Fibroblast of lung (primary cell): ENCODE results near the gene DPH3. TPM values are rescaled to one million over a fixed set of nuclear protein-coding genes. Genes with fewer than 3 reads are reported as not detected.

Experiments
- DNase-seq, 2 donors: peaks; one replicate each; pipeline versions ENCODE4 v3.0.0 to v3.0.0-alpha.2; 2010; ENCODE audit warnings: low read depth in 2 of 2
- H2AFZ ChIP-seq: 2 replicates; pipeline ENCODE4 v1.5.1; 2012; ENCODE audit warnings: low read length, control low read depth, inconsistent platforms
- H3K27ac ChIP-seq: 2 replicates; pipeline ENCODE4 v1.5.1; 2011; ENCODE audit warnings: low read length, control low read depth; ENCODE audit not compliant: insufficient read depth
- H3K27me3 ChIP-seq: 2 replicates; pipeline ENCODE4 v1.5.1; 2011; ENCODE audit warnings: mild to moderate bottlenecking, low read length; ENCODE audit not compliant: control insufficient read depth, insufficient read depth
- H3K36me3 ChIP-seq: 2 replicates; pipeline ENCODE4 v1.5.1; 2011; ENCODE audit warnings: low read length; ENCODE audit not compliant: control insufficient read depth, insufficient read depth
- H3K4me1 ChIP-seq: 2 replicates; pipeline ENCODE4 v1.5.1; 2011; ENCODE audit warnings: low read length; ENCODE audit not compliant: control insufficient read depth, insufficient read depth; ENCODE audit errors: extremely low read depth
- H3K4me2 ChIP-seq: 2 replicates; pipeline ENCODE4 v1.5.1; 2011; ENCODE audit warnings: low read length, control low read depth; ENCODE audit not compliant: insufficient read depth; ENCODE audit errors: extremely low read depth
- H3K4me3 ChIP-seq, 4 experiments: fragments of 200-600 bp in 1 of 4; sonication (generic) in 1 of 4; replicated peaks in 1 of 4; 2 replicates each; pipeline ENCODE4 v1.5.1; 2011 to 2016; ENCODE audit warnings: low read length in 4 of 4, low read depth in 3 of 4, mild to moderate bottlenecking in 3 of 4, control low read depth in 2 of 4, inconsistent platforms in 1 of 4, mixed read lengths in 1 of 4; ENCODE audit not compliant: insufficient read depth in 1 of 4; ENCODE audit errors: control extremely low read depth in 1 of 4
- H3K79me2 ChIP-seq: 2 replicates; pipeline ENCODE4 v1.5.1; 2012; ENCODE audit warnings: mild to moderate bottlenecking, low read length, inconsistent platforms; ENCODE audit not compliant: control insufficient read depth, insufficient read depth
- H3K9ac ChIP-seq: 2 replicates; pipeline ENCODE4 v1.5.1; 2011; ENCODE audit warnings: mild to moderate bottlenecking, low read length, control low read depth; ENCODE audit not compliant: insufficient read depth
- H3K9me3 ChIP-seq: 2 replicates; pipeline ENCODE4 v1.5.1; 2012; ENCODE audit warnings: low read depth, low read length; ENCODE audit not compliant: control insufficient read depth, insufficient read depth
- H4K20me1 ChIP-seq: 2 replicates; pipeline ENCODE4 v1.5.1; 2011; ENCODE audit warnings: low read length; ENCODE audit not compliant: control insufficient read depth, insufficient read depth; ENCODE audit errors: extremely low read depth
- EZH2 ChIP-seq: IDR thresholded peaks from 2 replicates; pipeline ENCODE4 v1.5.1; 2012; ENCODE audit warnings: low read length, control low read depth, mild to moderate bottlenecking; ENCODE audit errors: missing control alignments
- polyA plus RNA-seq, 2 donors: library from polyadenylated mRNA; depleted of rRNA in 1 of 2; stranded (reverse) in 1 of 2; unstranded in 1 of 2; fragments of >200 nt; gene quantifications; 2 replicates each; pipeline ENCODE4 v1.2.1, GENCODE V29; 2011 to 2012; ENCODE audit warnings: missing spikeins in 1 of 2
- total RNA-seq: library from RNA; depleted of rRNA; stranded (reverse); fragments of >200 nt; gene quantifications from 2 replicates; pipeline ENCODE4 v1.2.1, GENCODE V29; 2014
- TF ChIP-seq, protein P1 (sequence below), 2 donors: IDR thresholded peaks in 1 of 2; conservative IDR thresholded peaks in 1 of 2; 1 replicate in 1 of 2; 2 replicates in 1 of 2; pipeline ENCODE4 v1.5.1; 2011 to 2012; ENCODE audit warnings: low read length in 2 of 2, control low read depth in 1 of 2, inconsistent platforms in 1 of 2, low read depth in 1 of 2, mild to moderate bottlenecking in 1 of 2

DPH3 gene
- total and polyA plus RNA-seq, 2 donors (not counting 1 experiment from before 2014, with no cell fraction given): 28.1 to 28.2 TPM

- TF ChIP-seq EZH2: no peak
- TF ChIP-seq, protein P1, sequence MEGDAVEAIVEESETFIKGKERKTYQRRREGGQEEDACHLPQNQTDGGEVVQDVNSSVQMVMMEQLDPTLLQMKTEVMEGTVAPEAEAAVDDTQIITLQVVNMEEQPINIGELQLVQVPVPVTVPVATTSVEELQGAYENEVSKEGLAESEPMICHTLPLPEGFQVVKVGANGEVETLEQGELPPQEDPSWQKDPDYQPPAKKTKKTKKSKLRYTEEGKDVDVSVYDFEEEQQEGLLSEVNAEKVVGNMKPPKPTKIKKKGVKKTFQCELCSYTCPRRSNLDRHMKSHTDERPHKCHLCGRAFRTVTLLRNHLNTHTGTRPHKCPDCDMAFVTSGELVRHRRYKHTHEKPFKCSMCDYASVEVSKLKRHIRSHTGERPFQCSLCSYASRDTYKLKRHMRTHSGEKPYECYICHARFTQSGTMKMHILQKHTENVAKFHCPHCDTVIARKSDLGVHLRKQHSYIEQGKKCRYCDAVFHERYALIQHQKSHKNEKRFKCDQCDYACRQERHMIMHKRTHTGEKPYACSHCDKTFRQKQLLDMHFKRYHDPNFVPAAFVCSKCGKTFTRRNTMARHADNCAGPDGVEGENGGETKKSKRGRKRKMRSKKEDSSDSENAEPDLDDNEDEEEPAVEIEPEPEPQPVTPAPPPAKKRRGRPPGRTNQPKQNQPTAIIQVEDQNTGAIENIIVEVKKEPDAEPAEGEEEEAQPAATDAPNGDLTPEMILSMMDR (conservative IDR thresholded peaks at IDR 0.05 in 1 of 2, IDR thresholded peaks at IDR 0.05 in 1 of 2; ENCODE audit: low read depth in 1 of 2, low read length in 2 of 2): no peak
- Histone ChIP-seq H4K20me1 (no peaks in the 10 kb centered on the region), H3K27ac (no peak overlapping the region)
Observed at GRCh38 chr3:16219777-16220176, 45.0 kb downstream of the DPH3 start.

GRCh38 chr3:16216373-16216935 lies 48.3 kb downstream of the DPH3 start:
- H3K4me2 ChIP-seq: no peak overlapping the region
- H3K79me2 ChIP-seq: no peaks in the 10 kb centered on the region
- no peaks in the 10 kb centered on the region for H3K27me3 ChIP-seq
- no peaks in the 10 kb centered on the region for H4K20me1 ChIP-seq
- no peak overlapping the region for H2AFZ ChIP-seq
- no peak overlapping the region for H3K27ac ChIP-seq
- no peak overlapping the region for H3K4me3 ChIP-seq
- no peak for DNase-seq
- H3K9me3 ChIP-seq: no peaks in the 10 kb centered on the region
- H3K36me3 ChIP-seq: no peaks in the 10 kb centered on the region
- no peaks in the 10 kb centered on the region for H3K4me1 ChIP-seq
- no peak overlapping the region for H3K9ac ChIP-seq
- TF ChIP-seq, protein P1 (conservative IDR thresholded peaks at IDR 0.05 in 1 of 2, IDR thresholded peaks at IDR 0.05 in 1 of 2; ENCODE audit: low read depth in 1 of 2, low read length in 2 of 2): no peak
- no peak for TF ChIP-seq EZH2

More at GRCh38 chr3:16219777-16220176, 45.0 kb downstream of the DPH3 start:
- Histone ChIP-seq H3K9ac (no peak overlapping the region), H3K4me1 (no peaks in the 10 kb centered on the region), H3K36me3 (no peaks in the 10 kb centered on the region), H2AFZ (no peak overlapping the region), H3K27me3 (no peaks in the 10 kb centered on the region), H3K9me3 (no peaks in the 10 kb centered on the region), H3K79me2 (no peaks in the 10 kb centered on the region), H3K4me2 (no peak overlapping the region), H3K4me3 (no peak overlapping the region)
- no peak for DNase-seq

GRCh38 chr3:16214366-16214765 lies 50.4 kb downstream of the DPH3 start:
- TF ChIP-seq, protein P1 (conservative IDR thresholded peaks at IDR 0.05 in 1 of 2, IDR thresholded peaks at IDR 0.05 in 1 of 2; ENCODE audit: low read depth in 1 of 2, low read length in 2 of 2): no peak
- no peak for TF ChIP-seq EZH2
- H3K27me3 ChIP-seq: no peaks in the 10 kb centered on the region
- no peak overlapping the region for H2AFZ ChIP-seq
- no peaks in the 10 kb centered on the region for H3K9me3 ChIP-seq
- no peak overlapping the region for H3K4me3 ChIP-seq
- H3K79me2 ChIP-seq: no peaks in the 10 kb centered on the region
- no peaks in the 10 kb centered on the region for H3K36me3 ChIP-seq
- H3K27ac ChIP-seq: no peak overlapping the region
- H3K4me1 ChIP-seq: no peaks in the 10 kb centered on the region
- H3K9ac ChIP-seq: no peak overlapping the region
- no peak overlapping the region for H3K4me2 ChIP-seq
- H4K20me1 ChIP-seq: no peaks in the 10 kb centered on the region
- DNase-seq: no peak
